COR-L47 (cell line): ENCODE results near the gene SYPL1.

Experiments used
- DNase-seq: peaks from one replicate; lab custom pipeline; 2025; lab: John Stamatoyannopoulos, UW

SYPL1 gene

GRCh38 chr7:106121189-106121810, 9.2 kb upstream of the SYPL1 start:
- no peak for DNase-seq

GRCh38 chr7:106120500-106120899, 8.4 kb upstream of the SYPL1 start:
- no peak for DNase-seq

- no peak for DNase-seq
Measured at GRCh38 chr7:106119719-106120118, 7.6 kb upstream of the SYPL1 start.

- DNase-seq, result no peak
Measured at GRCh38 chr7:106117786-106118544, 5.9 kb upstream of the SYPL1 start.

GRCh38 chr7:106116161-106116704, 4.1 kb upstream of the SYPL1 start:
- no peak for DNase-seq

GRCh38 chr7:106114716-106115383, 2.7 kb upstream of the SYPL1 start:
- DNase-seq, result no peak

GRCh38 chr7:106112972-106113421, 885 bp upstream of the SYPL1 start:
- no peak for DNase-seq

- DNase-seq, result peak; percentile 54
Measured at GRCh38 chr7:106111655-106112117, 426 bp downstream of the SYPL1 start.

- no peak for DNase-seq
Measured at GRCh38 chr7:106110885-106111654, 1.0 kb downstream of the SYPL1 start.

- no peak for DNase-seq
Measured at GRCh38 chr7:106110238-106110560, 1.9 kb downstream of the SYPL1 start.

GRCh38 chr7:106109521-106110237, 2.4 kb downstream of the SYPL1 start:
- DNase-seq, result no peak

GRCh38 chr7:106108991-106109390, 3.1 kb downstream of the SYPL1 start:
- DNase-seq, result no peak

GRCh38 chr7:106104721-106105260, 7.3 kb downstream of the SYPL1 start:
- no peak for DNase-seq

GRCh38 chr7:106102387-106102966, 9.6 kb downstream of the SYPL1 start:
- no peak for DNase-seq

- no peak for DNase-seq
Measured at GRCh38 chr7:106101726-106102125, 10.4 kb downstream of the SYPL1 start.

GRCh38 chr7:106100863-106101629, 11.1 kb downstream of the SYPL1 start:
- no peak for DNase-seq

- no peak for DNase-seq
Measured at GRCh38 chr7:106099539-106099938, 12.6 kb downstream of the SYPL1 start.

GRCh38 chr7:106098889-106099288, 13.2 kb downstream of the SYPL1 start:
- no peak for DNase-seq

- DNase-seq, result no peak
Measured at GRCh38 chr7:106095634-106096033, 16.5 kb downstream of the SYPL1 start.

- no peak for DNase-seq
Measured at GRCh38 chr7:106094780-106095179, 17.3 kb downstream of the SYPL1 start.
